Measurements from ENCODE around the gene SORCS3. TPM values are rescaled to one million over a fixed set of nuclear protein-coding genes. Genes with fewer than 3 reads are reported as not detected.

The SORCS3 gene
- total RNA-seq, 1 donor from 2014 or later = not detected

DNA sequence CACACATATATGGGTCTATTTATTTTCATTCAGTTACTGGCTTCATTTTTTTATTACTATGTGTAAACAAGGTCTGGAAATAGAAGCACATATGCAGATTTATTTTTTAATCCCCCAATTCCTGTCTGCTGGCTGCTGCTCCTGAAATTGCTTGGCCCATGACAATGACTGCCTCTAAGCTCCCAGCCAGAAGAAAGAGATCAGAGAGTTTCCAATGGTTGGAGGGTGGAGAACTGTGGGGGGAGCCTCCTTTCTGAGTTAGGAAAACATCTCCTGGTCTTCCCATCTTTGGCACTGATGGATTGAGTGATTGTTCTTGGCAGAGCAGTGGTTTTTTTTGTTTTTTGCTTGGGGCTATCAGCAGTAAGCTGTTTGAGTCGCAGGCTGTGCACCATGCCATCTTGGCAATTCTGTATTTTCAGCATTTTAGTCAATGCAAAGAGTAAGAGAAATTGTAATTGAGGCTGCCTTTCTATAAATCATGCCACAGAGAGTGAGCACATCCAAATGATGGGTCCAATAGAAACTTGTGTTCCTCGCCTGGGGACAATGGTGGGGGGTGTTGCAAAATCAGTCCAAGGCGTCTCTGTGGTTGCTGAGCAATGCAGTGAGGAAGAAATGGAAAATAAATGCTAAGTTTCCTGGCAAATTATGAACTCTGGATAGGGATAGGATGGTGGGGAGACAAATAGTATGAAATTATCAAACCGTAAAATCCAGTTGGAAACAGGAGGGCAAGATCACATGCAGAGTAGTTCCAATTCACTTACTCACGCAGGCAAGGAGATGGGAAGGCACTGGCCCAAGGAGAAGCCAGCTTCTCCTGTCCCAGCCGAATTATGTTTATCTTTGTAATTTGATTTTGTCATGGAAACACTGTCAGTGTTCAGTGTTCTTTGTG, 382.4 kb downstream of the SORCS3 start:
- DNase-seq (ENCODE audit: low spot score) = no peak
- Mint-ChIP-seq H3K4me3 (ENCODE audit: unreplicated experiment) (no peak overlapping the region), H3K27me3 (ENCODE audit: low read depth) (no peaks in the 10 kb centered on the region), H3K4me1 (ENCODE audit: low read depth) (no peaks in the 10 kb centered on the region), H3K27ac (ENCODE audit: unreplicated experiment) (no peak overlapping the region), H3K9me3 (ENCODE audit: low read depth) (peaks cover 18% of the 10 kb centered on the region), H3K36me3 (ENCODE audit: low read depth) (no peaks in the 10 kb centered on the region)
- TF ChIP-seq CTCF (IDR thresholded peaks at IDR 0.05) = no peak

DNA sequence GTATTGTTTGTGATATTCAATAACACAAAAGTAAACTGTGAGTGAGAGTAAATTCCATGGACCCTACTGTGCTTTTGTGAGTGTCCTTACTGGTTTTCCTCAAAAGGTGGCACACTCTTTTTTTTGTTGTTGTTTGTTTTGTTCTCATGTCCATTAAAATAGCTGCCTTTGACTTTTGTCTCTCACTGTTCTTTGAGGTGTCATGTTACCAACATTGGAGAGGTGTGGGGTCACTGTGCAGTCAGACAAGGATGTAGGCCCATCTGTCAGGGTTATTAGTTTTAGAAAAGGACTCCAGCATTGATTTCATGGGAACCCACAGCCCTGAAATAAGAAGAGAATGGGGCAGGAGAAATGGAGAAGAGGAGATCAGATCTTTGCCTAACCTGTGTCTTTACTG, 383.1 kb downstream of the SORCS3 start:
- Mint-ChIP-seq H3K4me1 (ENCODE audit: low read depth) (no peaks in the 10 kb centered on the region), H3K9me3 (ENCODE audit: low read depth) (peaks cover 14% of the 10 kb centered on the region), H3K36me3 (ENCODE audit: low read depth) (no peaks in the 10 kb centered on the region), H3K27me3 (ENCODE audit: low read depth) (no peaks in the 10 kb centered on the region), H3K4me3 (ENCODE audit: unreplicated experiment) (no peak overlapping the region), H3K27ac (ENCODE audit: unreplicated experiment) (no peak overlapping the region)
- no peak for DNase-seq (ENCODE audit: low spot score)
- TF ChIP-seq CTCF (IDR thresholded peaks at IDR 0.05) = no peak

DNA sequence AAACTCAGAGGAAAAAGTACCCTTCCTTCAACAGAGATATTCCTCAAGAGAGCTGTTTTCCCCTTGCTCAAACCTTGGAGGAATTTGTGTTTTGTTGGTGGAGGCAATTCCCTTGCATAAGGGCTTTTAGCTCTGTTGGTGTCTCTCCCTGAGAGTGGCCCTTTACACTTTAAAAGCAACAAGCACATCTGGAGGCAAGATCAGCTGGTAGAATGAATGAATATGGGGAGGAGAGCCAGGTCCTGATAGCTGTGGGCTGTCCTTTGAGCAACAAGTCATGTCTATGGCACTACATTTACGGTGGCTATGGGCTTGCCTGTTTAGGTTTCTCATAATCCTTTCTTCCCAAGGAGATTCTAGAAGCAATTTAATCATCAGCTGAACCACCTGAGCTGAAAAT, 384.0 kb downstream of the SORCS3 start:
- H3K36me3 Mint-ChIP-seq (ENCODE audit: low read depth) = no peaks in the 10 kb centered on the region
- H3K4me3 Mint-ChIP-seq (ENCODE audit: unreplicated experiment) = no peak overlapping the region
- TF ChIP-seq CTCF (IDR thresholded peaks at IDR 0.05) = no peak
- no peak overlapping the region for H3K27ac Mint-ChIP-seq (ENCODE audit: unreplicated experiment)
- H3K4me1 Mint-ChIP-seq (ENCODE audit: low read depth) = no peaks in the 10 kb centered on the region
- H3K9me3 Mint-ChIP-seq (ENCODE audit: low read depth) = peaks cover 10% of the 10 kb centered on the region
- no peaks in the 10 kb centered on the region for H3K27me3 Mint-ChIP-seq (ENCODE audit: low read depth)
- no peak for DNase-seq (ENCODE audit: low spot score)

DNA sequence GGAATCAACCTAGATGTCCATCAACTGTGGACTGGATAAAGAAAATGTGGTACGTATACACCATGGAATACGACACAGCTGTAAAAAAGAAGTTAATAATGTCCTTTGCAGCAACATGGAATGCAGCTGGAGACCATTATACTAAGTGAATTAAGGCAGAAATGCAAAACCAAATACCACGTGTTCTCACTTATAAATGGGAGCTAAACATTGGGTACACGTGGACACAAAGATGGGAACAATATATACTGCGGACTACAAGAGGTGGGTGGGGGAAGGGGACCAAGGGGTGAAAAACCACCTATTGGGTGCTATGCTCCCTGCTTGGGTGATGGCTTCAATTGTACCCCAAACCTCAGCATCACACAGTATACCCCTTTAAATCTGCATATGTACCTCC, 385.5 kb downstream of the SORCS3 start:
- no peaks in the 10 kb centered on the region for H3K4me1 Mint-ChIP-seq (ENCODE audit: low read depth)
- no peaks in the 10 kb centered on the region for H3K36me3 Mint-ChIP-seq (ENCODE audit: low read depth)
- peaks cover 12% of the 10 kb centered on the region for H3K9me3 Mint-ChIP-seq (ENCODE audit: low read depth)
- no peak overlapping the region for H3K27ac Mint-ChIP-seq (ENCODE audit: unreplicated experiment)
- H3K4me3 Mint-ChIP-seq (ENCODE audit: unreplicated experiment) = no peak overlapping the region
- H3K27me3 Mint-ChIP-seq (ENCODE audit: low read depth) = no peaks in the 10 kb centered on the region
- TF ChIP-seq CTCF (IDR thresholded peaks at IDR 0.05) = no peak
- DNase-seq (ENCODE audit: low spot score) = no peak

- no peaks in the 10 kb centered on the region for H3K27me3 Mint-ChIP-seq (ENCODE audit: low read depth)
- no peak for DNase-seq (ENCODE audit: low spot score)
- no peak overlapping the region for H3K27ac Mint-ChIP-seq (ENCODE audit: unreplicated experiment)
- TF ChIP-seq CTCF (IDR thresholded peaks at IDR 0.05) = no peak
- no peak overlapping the region for H3K4me3 Mint-ChIP-seq (ENCODE audit: unreplicated experiment)
- no peaks in the 10 kb centered on the region for H3K36me3 Mint-ChIP-seq (ENCODE audit: low read depth)
- no peaks in the 10 kb centered on the region for H3K4me1 Mint-ChIP-seq (ENCODE audit: low read depth)
- peaks cover 17% of the 10 kb centered on the region for H3K9me3 Mint-ChIP-seq (ENCODE audit: low read depth)
Measured at GRCh38 chr10:105029286-105029685, 388.2 kb downstream of the SORCS3 start.
